GM10847 (cell line): ENCODE measurements around the gene SLC22A25.

Experiments
- POLR2A ChIP-seq: IDR thresholded peaks from 2 replicates; pipeline ENCODE4 v1.6.1; 2011; ENCODE audit not compliant: insufficient read length; ENCODE audit errors: extremely low read depth

Gene SLC22A25

GRCh38 chr11:63243533-63243932, at the start of gene SLC22A25:
SLC22A25 (minus strand) TSS chr11:63243599; CDS start chr11:63229652, 13,947 bp downstream.
- no peak for TF ChIP-seq POLR2A

DNA sequence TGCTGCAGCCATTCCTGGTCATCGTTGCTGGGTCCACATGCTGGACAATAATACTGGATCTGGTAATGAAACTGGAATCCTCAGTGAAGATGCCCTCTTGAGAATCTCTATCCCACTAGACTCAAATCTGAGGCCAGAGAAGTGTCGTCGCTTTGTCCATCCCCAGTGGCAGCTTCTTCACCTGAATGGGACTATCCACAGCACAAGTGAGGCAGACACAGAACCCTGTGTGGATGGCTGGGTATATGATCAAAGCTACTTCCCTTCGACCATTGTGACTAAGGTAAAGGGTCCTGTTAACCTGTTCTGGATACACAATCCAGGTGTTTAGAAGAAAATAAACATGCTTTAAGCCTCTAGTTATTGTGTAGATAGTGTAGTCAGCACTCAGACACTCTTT, 46.9 kb upstream of the SLC22A25 start:
- TF ChIP-seq POLR2A: no peak

GRCh38 chr11:63289658-63290057, 46.3 kb upstream of the SLC22A25 start:
- TF ChIP-seq POLR2A: no peak

- no peak for TF ChIP-seq POLR2A
These were observed 39.2 kb upstream of the SLC22A25 start for GRCh38 chr11:63282579-63282978.

GRCh38 chr11:63280920-63281319, 37.5 kb upstream of the SLC22A25 start:
- TF ChIP-seq POLR2A: no peak

DNA sequence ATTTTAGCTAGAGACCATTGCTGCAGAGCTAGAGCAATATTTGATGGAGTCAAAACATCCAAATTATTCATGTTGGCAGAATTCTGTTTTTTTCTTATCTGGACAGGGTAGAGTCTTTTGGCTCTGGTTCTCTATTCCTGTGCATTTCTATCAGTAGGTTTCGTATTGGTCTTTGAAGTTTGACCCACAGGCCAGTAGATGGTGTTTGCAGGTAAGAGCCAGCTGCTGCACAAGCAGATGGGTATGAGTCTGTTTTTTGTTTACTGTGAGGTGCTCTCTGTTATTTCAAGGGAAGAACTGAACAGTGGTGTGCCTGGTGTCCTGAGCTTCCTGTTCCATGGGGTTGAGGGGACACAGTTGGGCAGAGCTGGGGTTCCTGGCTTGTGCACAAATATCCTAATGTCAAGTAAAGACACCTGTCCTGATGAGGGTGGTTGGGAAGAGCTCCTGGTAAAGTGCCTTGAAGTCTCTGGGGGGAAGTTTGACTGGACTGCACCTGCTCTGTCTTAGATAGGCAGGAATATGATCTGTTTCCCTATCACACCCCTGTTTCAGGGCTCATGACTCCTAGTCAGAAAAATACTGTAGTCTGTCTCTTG, 34.0 kb upstream of the SLC22A25 start:
- TF ChIP-seq POLR2A: no peak

- no peak for TF ChIP-seq POLR2A
These were observed 31.4 kb upstream of the SLC22A25 start for GRCh38 chr11:63274776-63275175.

- TF ChIP-seq POLR2A: no peak
These were observed 30.3 kb upstream of the SLC22A25 start for GRCh38 chr11:63273685-63274084.

GRCh38 chr11:63262547-63262946, 19.1 kb upstream of the SLC22A25 start:
- no peak for TF ChIP-seq POLR2A

DNA sequence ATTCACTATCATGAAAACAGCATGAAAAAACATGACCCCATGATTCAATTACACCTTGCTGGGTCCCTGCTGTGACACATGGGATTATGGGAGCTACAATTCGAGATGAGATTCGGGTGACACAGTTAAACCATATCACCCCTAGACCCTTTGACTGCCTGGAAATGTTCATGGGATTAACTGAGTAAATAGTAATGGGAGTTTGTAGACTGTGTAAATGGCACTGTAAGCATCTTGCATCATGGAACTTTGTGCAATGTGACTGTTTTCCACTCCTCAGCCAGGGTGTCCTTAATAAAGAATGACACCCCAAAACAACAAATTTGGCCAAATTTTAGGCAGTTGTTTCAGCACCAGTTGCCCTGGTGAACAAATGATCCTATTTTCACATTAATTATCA, 7.9 kb upstream of the SLC22A25 start:
- no peak for TF ChIP-seq POLR2A

GRCh38 chr11:63250162-63251050, 7.0 kb upstream of the SLC22A25 start:
- TF ChIP-seq POLR2A: no peak

DNA sequence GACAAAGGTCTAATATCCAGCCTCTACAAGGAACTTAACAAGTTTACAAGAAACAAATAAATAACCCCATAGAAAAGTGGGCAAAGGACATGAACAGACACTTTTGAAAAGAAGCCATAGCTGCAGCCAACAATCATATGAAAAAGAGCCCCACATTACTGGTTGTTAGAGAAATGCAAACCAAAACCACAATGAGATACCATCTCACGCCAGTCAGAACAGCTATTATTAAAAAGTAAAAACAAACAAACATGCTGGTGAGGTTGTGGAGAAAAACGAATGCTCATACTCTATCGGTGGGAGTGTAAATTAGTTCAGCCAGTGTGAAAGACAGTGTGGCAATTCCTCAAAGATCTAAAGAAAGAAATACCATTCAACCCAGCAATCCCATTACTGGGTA, 5.6 kb upstream of the SLC22A25 start:
- no peak for TF ChIP-seq POLR2A

- no peak for TF ChIP-seq POLR2A
These were observed 2.6 kb upstream of the SLC22A25 start for GRCh38 chr11:63246045-63246444.

GRCh38 chr11:63244862-63245261, 1.5 kb upstream of the SLC22A25 start:
- no peak for TF ChIP-seq POLR2A

DNA sequence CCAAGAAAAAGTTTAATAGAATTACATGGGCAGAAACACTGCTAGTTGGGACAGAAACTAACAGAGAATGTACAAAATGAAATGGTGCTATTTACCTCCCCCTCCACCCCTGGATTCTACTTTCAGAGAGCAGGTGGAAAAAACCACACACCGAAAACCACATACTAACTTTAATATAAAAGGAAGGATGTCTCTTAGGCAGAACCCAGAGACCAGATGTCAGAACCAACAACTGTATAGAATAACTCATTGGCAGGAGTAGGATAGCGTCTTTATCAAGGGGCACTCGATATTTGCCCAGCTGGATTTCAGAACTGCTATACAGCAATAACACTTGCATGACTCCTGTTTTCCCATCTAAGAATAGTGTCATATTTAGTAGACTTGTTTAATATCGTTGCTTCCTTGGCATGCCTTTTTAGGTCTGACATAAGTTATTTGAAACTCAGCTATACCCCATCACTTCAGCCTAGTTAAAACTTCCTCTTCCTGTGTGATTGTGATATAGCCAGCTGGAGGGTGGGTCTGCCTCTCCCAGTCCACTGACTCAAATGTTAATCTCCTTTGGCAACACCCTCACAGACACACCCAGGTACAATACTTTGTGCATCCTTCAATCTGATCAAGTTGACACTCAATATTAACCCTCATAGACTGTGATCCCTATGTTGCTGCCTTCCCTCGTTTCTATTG, 1.2 kb downstream of the SLC22A25 start:
- no peak for TF ChIP-seq POLR2A
